Liver (tissue), 9 donors: ENCODE data around the gene MRPL37. TPM values are rescaled to one million over a fixed set of nuclear protein-coding genes. Genes with fewer than 3 reads are reported as not detected.

ENCODE experiments used
- DNase-seq: peaks from one replicate; pipeline ENCODE4 v3.0.0-alpha.2; 2017; ENCODE audit warnings: low spot score
- H3K27ac ChIP-seq, 2 donors: one replicate each; pipeline ENCODE4 v1.7.0; 2013; ENCODE audit warnings: inconsistent platforms in 2 of 2, low read length in 2 of 2, control low read depth in 1 of 2, low read depth in 1 of 2, mild to moderate bottlenecking in 1 of 2
- H3K27me3 ChIP-seq, 4 donors: one replicate each; pipeline versions ENCODE4 v1.6.1 to v1.7.0; 2013; ENCODE audit warnings: low read length in 3 of 4, inconsistent platforms in 1 of 4, mild to moderate bottlenecking in 1 of 4, moderate library complexity in 1 of 4; ENCODE audit not compliant: control insufficient read depth in 4 of 4, insufficient read depth in 4 of 4
- H3K36me3 ChIP-seq, 4 donors: one replicate each; pipeline versions ENCODE4 v1.6.1 to v1.7.0; 2013; ENCODE audit warnings: low read length in 3 of 4, mild to moderate bottlenecking in 3 of 4, low read depth in 1 of 4, moderate library complexity in 1 of 4; ENCODE audit not compliant: control insufficient read depth in 4 of 4, insufficient read depth in 3 of 4
- H3K4me1 ChIP-seq, 4 donors: one replicate each; pipeline versions ENCODE4 v1.6.1 to v1.7.0; 2013; ENCODE audit warnings: low read length in 3 of 4, mild to moderate bottlenecking in 3 of 4, moderate library complexity in 1 of 4; ENCODE audit not compliant: control insufficient read depth in 4 of 4, insufficient read depth in 4 of 4
- H3K4me3 ChIP-seq, 3 donors: one replicate each; pipeline versions ENCODE4 v1.6.1 to v1.7.0; 2013; ENCODE audit warnings: low read length in 3 of 3, control low read depth in 1 of 3, low read depth in 1 of 3, mild to moderate bottlenecking in 1 of 3
- H3K9ac ChIP-seq, 2 donors: one replicate each; pipeline ENCODE4 v1.7.0; 2013; ENCODE audit warnings: low read length in 2 of 2, mild to moderate bottlenecking in 2 of 2, moderate library complexity in 2 of 2, control low read depth in 1 of 2, low read depth in 1 of 2
- H3K9me3 ChIP-seq, 4 donors: one replicate each; pipeline versions ENCODE4 v1.6.1 to v1.7.0; 2013; ENCODE audit warnings: low read length in 3 of 4; ENCODE audit not compliant: control insufficient read depth in 4 of 4
- EGR1 ChIP-seq, 2 donors: IDR thresholded peaks; 2 replicates each; pipeline ENCODE4 v1.6.1; 2016 to 2018; ENCODE audit warnings: antibody characterized with exemption in 2 of 2, low read depth in 2 of 2
- FOXA1 ChIP-seq: IDR thresholded peaks from 2 replicates; pipeline ENCODE4 v1.6.1; 2016; ENCODE audit warnings: antibody characterized with exemption
- FOXA2 ChIP-seq: IDR thresholded peaks from 2 replicates; pipeline ENCODE4 v1.6.1; 2016; ENCODE audit warnings: antibody characterized with exemption
- HNF4A ChIP-seq, 2 donors: conservative IDR thresholded peaks; 2 replicates each; pipeline ENCODE4 v1.6.1; 2016; ENCODE audit warnings: antibody characterized with exemption in 2 of 2, mild to moderate bottlenecking in 2 of 2
- HNF4G ChIP-seq: IDR thresholded peaks from 2 replicates; pipeline ENCODE4 v1.6.1; 2016; ENCODE audit warnings: antibody characterized with exemption
- JUND ChIP-seq, 2 donors: IDR thresholded peaks; 2 replicates each; pipeline ENCODE4 v1.6.1; 2016; ENCODE audit warnings: antibody characterized with exemption in 2 of 2
- NR2F2 ChIP-seq: IDR thresholded peaks from 2 replicates; pipeline ENCODE4 v1.6.1; 2016; ENCODE audit warnings: antibody characterized with exemption
- TAF1 ChIP-seq: conservative IDR thresholded peaks from 2 replicates; pipeline ENCODE4 v1.6.1; 2016; ENCODE audit warnings: antibody characterized with exemption, mild to moderate bottlenecking
- YY1 ChIP-seq: IDR thresholded peaks from 2 replicates; pipeline ENCODE4 v1.6.1; 2016; ENCODE audit warnings: antibody characterized with exemption, mild to moderate bottlenecking
- WGBS: extraction: QIAGEN DNeasy Blood & Tissue Kit; methylation state at CpG from one replicate; pipeline ENCODE4 v1.1.7; 2013; 5-methylcytosine and 5-hydroxymethylcytosine counted together
- polyA plus RNA-seq, 2 donors: library from polyadenylated mRNA; stranded (reverse) in 1 of 2; unstranded in 1 of 2; fragments of 200-250 nt in 1 of 2; fragments of >200 nt in 1 of 2; fragmentation: Nextera tagmentation in 1 of 2; extraction: Ambion mirVana in 1 of 2; gene quantifications; one replicate each; pipeline versions ENCODE4 v1.2.1 to v1.2.3, GENCODE V29; 2013 to 2015
- total RNA-seq, 2 donors: library from RNA; depleted of rRNA; stranded (reverse); fragments of >200 nt; gene quantifications; one replicate each; pipeline ENCODE4 v1.2.3, GENCODE V29; 2014
- TF ChIP-seq, protein P1 (sequence below): IDR thresholded peaks from 2 replicates; pipeline ENCODE4 v1.6.1; 2016; ENCODE audit warnings: antibody characterized with exemption
- TF ChIP-seq, protein P2 (sequence below): IDR thresholded peaks from 2 replicates; pipeline ENCODE4 v1.6.1; 2016; ENCODE audit warnings: antibody characterized with exemption
- TF ChIP-seq, protein P3 (sequence below): IDR thresholded peaks from 2 replicates; pipeline ENCODE4 v1.6.1; 2016; ENCODE audit warnings: antibody characterized with exemption
- TF ChIP-seq, protein P4 (sequence below): fragments of 150-350 bp; IDR thresholded peaks from 2 replicates; pipeline ENCODE4 v1.5.1; 2017; ENCODE audit warnings: improper control_type of control experiment, low read depth, low read length; ENCODE audit not compliant: missing input control
- TF ChIP-seq, protein P5 (sequence below): IDR thresholded peaks from 2 replicates; pipeline ENCODE4 v1.6.1; 2016; ENCODE audit warnings: antibody characterized with exemption, mild to moderate bottlenecking
- donor health status: healthy.
- donor health status: healthy.
- donor health status: healthy.
- donor health status: healthy.
- donor health status: healthy.

MRPL37 gene
- total and polyA plus RNA-seq, 4 donors = 34.7 to 114 (median 69.2) TPM

DNA sequence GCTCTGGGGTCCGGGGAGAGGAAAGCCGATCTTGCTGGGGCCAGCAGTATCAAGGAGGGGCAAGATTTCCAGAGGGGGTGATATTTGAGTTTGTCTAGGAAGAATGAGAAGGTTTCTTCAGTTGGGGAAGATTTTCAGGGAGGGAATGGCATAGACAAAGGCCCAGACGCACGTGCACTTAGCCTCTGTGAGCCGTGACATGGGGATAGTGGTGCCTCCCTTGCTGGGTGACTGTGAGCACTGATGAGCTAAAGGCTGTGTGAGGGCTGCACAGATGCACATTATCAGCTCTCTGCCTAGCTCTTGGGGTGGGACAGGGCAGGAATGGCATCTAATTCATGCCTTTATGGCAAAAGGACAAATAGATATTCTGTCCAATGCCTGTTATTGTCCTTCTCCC is 49.0 kb upstream of the MRPL37 start:
- no peak overlapping the region for H3K27ac ChIP-seq
- no peak overlapping the region for H3K9ac ChIP-seq
- no peaks in the 10 kb centered on the region for H3K36me3 ChIP-seq
- peaks cover 4 to 9% (median 7%) of the 10 kb centered on the region in 4 donors for H3K4me1 ChIP-seq
- WGBS = 93% methylated on average over 5 of the region's 5 CpGs
- TF ChIP-seq, protein P1, sequence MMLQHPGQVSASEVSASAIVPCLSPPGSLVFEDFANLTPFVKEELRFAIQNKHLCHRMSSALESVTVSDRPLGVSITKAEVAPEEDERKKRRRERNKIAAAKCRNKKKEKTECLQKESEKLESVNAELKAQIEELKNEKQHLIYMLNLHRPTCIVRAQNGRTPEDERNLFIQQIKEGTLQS = no peak
- TF ChIP-seq, protein P2, sequence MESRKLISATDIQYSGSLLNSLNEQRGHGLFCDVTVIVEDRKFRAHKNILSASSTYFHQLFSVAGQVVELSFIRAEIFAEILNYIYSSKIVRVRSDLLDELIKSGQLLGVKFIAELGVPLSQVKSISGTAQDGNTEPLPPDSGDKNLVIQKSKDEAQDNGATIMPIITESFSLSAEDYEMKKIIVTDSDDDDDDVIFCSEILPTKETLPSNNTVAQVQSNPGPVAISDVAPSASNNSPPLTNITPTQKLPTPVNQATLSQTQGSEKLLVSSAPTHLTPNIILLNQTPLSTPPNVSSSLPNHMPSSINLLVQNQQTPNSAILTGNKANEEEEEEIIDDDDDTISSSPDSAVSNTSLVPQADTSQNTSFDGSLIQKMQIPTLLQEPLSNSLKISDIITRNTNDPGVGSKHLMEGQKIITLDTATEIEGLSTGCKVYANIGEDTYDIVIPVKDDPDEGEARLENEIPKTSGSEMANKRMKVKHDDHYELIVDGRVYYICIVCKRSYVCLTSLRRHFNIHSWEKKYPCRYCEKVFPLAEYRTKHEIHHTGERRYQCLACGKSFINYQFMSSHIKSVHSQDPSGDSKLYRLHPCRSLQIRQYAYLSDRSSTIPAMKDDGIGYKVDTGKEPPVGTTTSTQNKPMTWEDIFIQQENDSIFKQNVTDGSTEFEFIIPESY = no peak
- TF ChIP-seq HNF4A (conservative IDR thresholded peaks at IDR 0.05) (no peak), NR2F2 (no peak), YY1 (no peak), JUND (IDR thresholded peaks at IDR 0.05) (no peak), EGR1 (IDR thresholded peaks at IDR 0.05; ENCODE audit: low read depth in 2 of 2) (no peak), TAF1 (no peak), FOXA1 (no peak), FOXA2 (no peak)
- TF ChIP-seq, protein P3, sequence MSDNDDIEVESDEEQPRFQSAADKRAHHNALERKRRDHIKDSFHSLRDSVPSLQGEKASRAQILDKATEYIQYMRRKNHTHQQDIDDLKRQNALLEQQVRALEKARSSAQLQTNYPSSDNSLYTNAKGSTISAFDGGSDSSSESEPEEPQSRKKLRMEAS = no peak
- TF ChIP-seq, protein P4, sequence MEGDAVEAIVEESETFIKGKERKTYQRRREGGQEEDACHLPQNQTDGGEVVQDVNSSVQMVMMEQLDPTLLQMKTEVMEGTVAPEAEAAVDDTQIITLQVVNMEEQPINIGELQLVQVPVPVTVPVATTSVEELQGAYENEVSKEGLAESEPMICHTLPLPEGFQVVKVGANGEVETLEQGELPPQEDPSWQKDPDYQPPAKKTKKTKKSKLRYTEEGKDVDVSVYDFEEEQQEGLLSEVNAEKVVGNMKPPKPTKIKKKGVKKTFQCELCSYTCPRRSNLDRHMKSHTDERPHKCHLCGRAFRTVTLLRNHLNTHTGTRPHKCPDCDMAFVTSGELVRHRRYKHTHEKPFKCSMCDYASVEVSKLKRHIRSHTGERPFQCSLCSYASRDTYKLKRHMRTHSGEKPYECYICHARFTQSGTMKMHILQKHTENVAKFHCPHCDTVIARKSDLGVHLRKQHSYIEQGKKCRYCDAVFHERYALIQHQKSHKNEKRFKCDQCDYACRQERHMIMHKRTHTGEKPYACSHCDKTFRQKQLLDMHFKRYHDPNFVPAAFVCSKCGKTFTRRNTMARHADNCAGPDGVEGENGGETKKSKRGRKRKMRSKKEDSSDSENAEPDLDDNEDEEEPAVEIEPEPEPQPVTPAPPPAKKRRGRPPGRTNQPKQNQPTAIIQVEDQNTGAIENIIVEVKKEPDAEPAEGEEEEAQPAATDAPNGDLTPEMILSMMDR = no peak
- TF ChIP-seq, protein P5, sequence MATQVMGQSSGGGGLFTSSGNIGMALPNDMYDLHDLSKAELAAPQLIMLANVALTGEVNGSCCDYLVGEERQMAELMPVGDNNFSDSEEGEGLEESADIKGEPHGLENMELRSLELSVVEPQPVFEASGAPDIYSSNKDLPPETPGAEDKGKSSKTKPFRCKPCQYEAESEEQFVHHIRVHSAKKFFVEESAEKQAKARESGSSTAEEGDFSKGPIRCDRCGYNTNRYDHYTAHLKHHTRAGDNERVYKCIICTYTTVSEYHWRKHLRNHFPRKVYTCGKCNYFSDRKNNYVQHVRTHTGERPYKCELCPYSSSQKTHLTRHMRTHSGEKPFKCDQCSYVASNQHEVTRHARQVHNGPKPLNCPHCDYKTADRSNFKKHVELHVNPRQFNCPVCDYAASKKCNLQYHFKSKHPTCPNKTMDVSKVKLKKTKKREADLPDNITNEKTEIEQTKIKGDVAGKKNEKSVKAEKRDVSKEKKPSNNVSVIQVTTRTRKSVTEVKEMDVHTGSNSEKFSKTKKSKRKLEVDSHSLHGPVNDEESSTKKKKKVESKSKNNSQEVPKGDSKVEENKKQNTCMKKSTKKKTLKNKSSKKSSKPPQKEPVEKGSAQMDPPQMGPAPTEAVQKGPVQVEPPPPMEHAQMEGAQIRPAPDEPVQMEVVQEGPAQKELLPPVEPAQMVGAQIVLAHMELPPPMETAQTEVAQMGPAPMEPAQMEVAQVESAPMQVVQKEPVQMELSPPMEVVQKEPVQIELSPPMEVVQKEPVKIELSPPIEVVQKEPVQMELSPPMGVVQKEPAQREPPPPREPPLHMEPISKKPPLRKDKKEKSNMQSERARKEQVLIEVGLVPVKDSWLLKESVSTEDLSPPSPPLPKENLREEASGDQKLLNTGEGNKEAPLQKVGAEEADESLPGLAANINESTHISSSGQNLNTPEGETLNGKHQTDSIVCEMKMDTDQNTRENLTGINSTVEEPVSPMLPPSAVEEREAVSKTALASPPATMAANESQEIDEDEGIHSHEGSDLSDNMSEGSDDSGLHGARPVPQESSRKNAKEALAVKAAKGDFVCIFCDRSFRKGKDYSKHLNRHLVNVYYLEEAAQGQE = no peak
- no peaks in the 10 kb centered on the region for H3K9me3 ChIP-seq
- DNase-seq = no peak
- H3K27me3 ChIP-seq = no peaks in the 10 kb centered on the region
- H3K4me3 ChIP-seq = no peak overlapping the region

DNA sequence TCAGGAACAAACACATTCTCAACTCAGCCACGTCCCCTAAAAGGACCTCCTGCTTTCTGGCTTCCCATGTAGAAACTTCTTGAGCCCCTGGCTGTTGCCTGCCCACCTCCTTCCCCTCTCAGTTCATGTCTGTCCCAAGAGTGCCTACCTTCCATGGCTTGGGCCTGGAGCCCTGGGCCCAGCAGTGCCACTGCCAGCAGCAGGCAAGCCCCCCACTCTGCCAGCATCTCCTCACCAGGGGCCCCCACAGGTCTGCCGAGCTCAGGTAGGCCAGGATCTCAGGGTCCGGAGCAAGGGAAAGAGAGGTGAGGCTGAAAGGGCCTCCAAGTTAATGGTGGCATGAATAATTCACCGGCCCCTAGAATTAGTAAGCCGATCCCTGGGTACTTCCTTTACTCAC is 47.3 kb upstream of the MRPL37 start, which contains the start of gene CDCP2:
Gene CDCP2 (minus strand): TSS at position 305 of the 400 bp plus-strand sequence. CDS start 78 bp downstream, at position 227.
- DNase-seq = no peak
- Histone ChIP-seq H3K27me3 (no peaks in the 10 kb centered on the region), H3K36me3 (no peaks in the 10 kb centered on the region), H3K4me1 (peaks cover 4 to 9% (median 7%) of the 10 kb centered on the region in 4 donors), H3K4me3 (no peak within 1 kb of the TSS), H3K9ac (no peak within 1 kb of the TSS), H3K27ac (peak within 1 kb of the TSS in 1 of 2 donors; percentile 33), H3K9me3 (no peaks in the 10 kb centered on the region)
- TF ChIP-seq EGR1 (IDR thresholded peaks at IDR 0.05; ENCODE audit: low read depth in 2 of 2) (no peak), HNF4G (no peak), YY1 (no peak)
- 97% methylated on average over 5 of the region's 5 CpGs for WGBS
